ENCODE results near the gene FNDC7. TPM values are rescaled to one million over a fixed set of nuclear protein-coding genes. Genes with fewer than 3 reads are reported as not detected.
"Not testable (repeated sequence)": the region's sequence is repeated elsewhere in the genome, so short reads cannot be mapped to it uniquely, and the experiment has no call there.

The FNDC7 gene
- total RNA-seq, 6 experiments from 2014 or later, result not detected

- Histone ChIP-seq H3K4me1 (no peaks in the 10 kb centered on the region), H3K4me3 (no peak overlapping the region), H3K27ac (no peak overlapping the region), H3K27me3 (no peaks in the 10 kb centered on the region), H3K9me3 (no peaks in the 10 kb centered on the region), H3K36me3 (peaks cover 0 to 42% (median 14%) of the 10 kb centered on the region in 4 donors)
- no peak for DNase-seq
- intact Hi-C loops (cut with DNase I), result no loop called here
- TF ChIP-seq, protein P1, sequence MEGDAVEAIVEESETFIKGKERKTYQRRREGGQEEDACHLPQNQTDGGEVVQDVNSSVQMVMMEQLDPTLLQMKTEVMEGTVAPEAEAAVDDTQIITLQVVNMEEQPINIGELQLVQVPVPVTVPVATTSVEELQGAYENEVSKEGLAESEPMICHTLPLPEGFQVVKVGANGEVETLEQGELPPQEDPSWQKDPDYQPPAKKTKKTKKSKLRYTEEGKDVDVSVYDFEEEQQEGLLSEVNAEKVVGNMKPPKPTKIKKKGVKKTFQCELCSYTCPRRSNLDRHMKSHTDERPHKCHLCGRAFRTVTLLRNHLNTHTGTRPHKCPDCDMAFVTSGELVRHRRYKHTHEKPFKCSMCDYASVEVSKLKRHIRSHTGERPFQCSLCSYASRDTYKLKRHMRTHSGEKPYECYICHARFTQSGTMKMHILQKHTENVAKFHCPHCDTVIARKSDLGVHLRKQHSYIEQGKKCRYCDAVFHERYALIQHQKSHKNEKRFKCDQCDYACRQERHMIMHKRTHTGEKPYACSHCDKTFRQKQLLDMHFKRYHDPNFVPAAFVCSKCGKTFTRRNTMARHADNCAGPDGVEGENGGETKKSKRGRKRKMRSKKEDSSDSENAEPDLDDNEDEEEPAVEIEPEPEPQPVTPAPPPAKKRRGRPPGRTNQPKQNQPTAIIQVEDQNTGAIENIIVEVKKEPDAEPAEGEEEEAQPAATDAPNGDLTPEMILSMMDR (IDR thresholded peaks at IDR 0.05), result no peak
- no peak for TF ChIP-seq POLR2A (IDR thresholded peaks at IDR 0.05)
- ATAC-seq, result no peak
These were observed 66.7 kb downstream of the FNDC7 start for GRCh38 chr1:108779455-108779854.

DNA sequence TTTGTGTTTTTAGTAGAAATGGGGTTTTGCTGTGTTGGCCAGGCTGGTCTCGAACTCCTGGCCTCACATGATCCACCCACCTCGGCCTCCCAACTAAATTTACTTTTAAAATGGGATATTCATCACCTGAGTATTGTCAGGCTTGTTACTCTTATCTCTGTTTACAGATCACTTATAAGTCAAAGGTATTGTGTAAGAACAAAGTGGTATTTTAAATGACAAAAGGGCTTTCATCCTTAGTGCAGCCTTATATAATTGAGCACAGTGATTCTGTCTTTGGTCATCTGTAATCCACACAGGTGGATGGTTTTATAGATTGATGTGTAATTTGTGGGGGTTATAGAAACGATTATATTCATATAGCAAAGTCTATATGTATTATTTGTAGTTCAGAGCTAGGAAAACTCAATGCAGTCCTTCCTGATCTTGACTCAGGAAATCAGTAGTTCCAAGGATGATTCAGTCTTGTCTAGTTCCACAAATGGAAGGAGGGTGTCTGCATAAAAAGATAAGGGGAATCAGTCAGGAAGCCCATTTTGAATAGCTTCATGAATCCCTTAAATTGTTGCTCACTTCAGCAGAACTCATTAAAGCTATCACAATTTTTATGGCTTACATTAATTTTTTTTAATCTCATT is 68.3 kb downstream of the FNDC7 start:
- Histone ChIP-seq H3K27me3 (no peaks in the 10 kb centered on the region), H3K27ac (no peak overlapping the region), H3K4me1 (no peaks in the 10 kb centered on the region), H3K36me3 (peaks cover 0 to 41% (median 14%) of the 10 kb centered on the region in 4 donors), H3K4me3 (no peak overlapping the region), H3K9me3 (no peaks in the 10 kb centered on the region)
- DNase-seq (no peak), ATAC-seq (no peak)
- intact Hi-C loops (cut with DNase I), result no loop called here
- no peak for TF ChIP-seq POLR2A (IDR thresholded peaks at IDR 0.05)
- TF ChIP-seq, protein P1 (IDR thresholded peaks at IDR 0.05), result no peak
- 95% methylated on average over 3 of the region's 3 CpGs for WGBS (ENCODE audit: insufficient coverage, low coverage, low lambda C conversion rate, missing lambda C conversion rate)

GRCh38 chr1:108781575-108781944 is 68.9 kb downstream of the FNDC7 start:
- WGBS (ENCODE audit: insufficient coverage, low coverage, low lambda C conversion rate, missing lambda C conversion rate), result 86% methylated on average over 1 of the region's 1 CpG
- ATAC-seq; H3K27ac ChIP-seq; H3K4me1 ChIP-seq; intact Hi-C loops (cut with DNase I); DNase-seq; H3K4me3 ChIP-seq; H3K9me3 ChIP-seq; H3K27me3 ChIP-seq: not testable (repeated sequence)
- peaks cover 0 to 36% (median 12%) of the 10 kb centered on the region in 4 donors for H3K36me3 ChIP-seq

DNA sequence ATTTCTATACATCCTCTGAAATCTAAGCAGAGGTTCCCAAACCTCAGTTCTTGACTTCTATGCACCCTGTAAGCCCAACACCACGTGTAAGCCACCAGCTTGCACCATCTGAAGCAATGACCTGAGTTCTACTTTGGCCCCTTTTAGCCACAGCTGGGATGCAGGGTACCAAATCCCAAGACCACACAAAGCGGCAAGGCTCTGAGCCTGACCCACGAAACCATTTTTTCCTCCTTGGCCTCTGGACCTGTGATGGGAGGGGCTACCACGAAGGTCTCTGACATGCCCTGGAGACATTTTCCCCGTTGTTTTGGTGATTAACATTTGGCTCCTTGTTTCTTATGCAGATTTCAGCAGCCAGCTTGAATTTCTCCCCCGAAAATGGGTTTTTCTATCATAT is 72.6 kb downstream of the FNDC7 start:
- no peaks in the 10 kb centered on the region for H3K4me1 ChIP-seq
- TF ChIP-seq, protein P1 (IDR thresholded peaks at IDR 0.05), result no peak
- TF ChIP-seq POLR2A (IDR thresholded peaks at IDR 0.05), result no peak
- no peak overlapping the region for H3K27ac ChIP-seq
- no peaks in the 10 kb centered on the region for H3K27me3 ChIP-seq
- intact Hi-C loops (cut with DNase I), result no loop called here
- ATAC-seq, result no peak
- 100% methylated on average over 2 of the region's 6 CpGs for WGBS (ENCODE audit: insufficient coverage, low coverage, low lambda C conversion rate, missing lambda C conversion rate)
- H3K4me3 ChIP-seq, result no peak overlapping the region
- no peak for DNase-seq
- peaks cover 0 to 22% (median 7%) of the 10 kb centered on the region in 4 donors for H3K36me3 ChIP-seq
- H3K9me3 ChIP-seq, result no peaks in the 10 kb centered on the region

DNA sequence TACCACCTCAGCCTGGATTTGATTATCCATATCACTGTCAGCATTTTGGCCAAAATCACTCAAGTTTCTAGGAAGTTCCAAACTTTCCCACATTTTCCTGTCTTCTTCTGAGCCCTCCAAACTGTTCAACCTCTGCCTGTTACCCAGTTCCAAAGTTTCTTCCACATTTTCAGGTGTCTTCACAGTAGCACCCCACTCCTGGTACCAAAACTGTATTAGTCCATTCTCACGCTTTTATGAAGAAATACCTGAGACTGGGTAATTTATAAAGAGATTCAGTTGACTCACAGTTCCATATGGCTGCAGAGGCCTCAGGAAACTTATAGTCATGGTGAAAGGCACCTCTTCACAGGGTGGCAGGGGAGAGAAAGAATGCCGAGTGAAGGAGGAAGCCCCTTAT is 73.2 kb downstream of the FNDC7 start:
- Histone ChIP-seq H3K4me3 (no peak overlapping the region), H3K9me3 (no peaks in the 10 kb centered on the region), H3K4me1 (no peaks in the 10 kb centered on the region), H3K27me3 (no peaks in the 10 kb centered on the region), H3K36me3 (peaks cover 0 to 22% (median 7%) of the 10 kb centered on the region in 4 donors), H3K27ac (no peak overlapping the region)
- no peak for DNase-seq
- 85% methylated on average over 2 of the region's 2 CpGs for WGBS (ENCODE audit: insufficient coverage, low coverage, low lambda C conversion rate, missing lambda C conversion rate)
- no peak for ATAC-seq
- TF ChIP-seq, protein P1 (IDR thresholded peaks at IDR 0.05), result no peak
- TF ChIP-seq POLR2A (IDR thresholded peaks at IDR 0.05), result no peak
- intact Hi-C loops (cut with DNase I), result no loop called here
